Peyer's patch (tissue), 4 donors: Measurements from ENCODE around the gene SNX3. TPM values are rescaled to one million over a fixed set of nuclear protein-coding genes. Genes with fewer than 3 reads are reported as not detected.
A peak's percentile ranks its signal among the peaks of the same experiment; 100 is the strongest.
"Not testable (repeated sequence)": the region's sequence is repeated elsewhere in the genome, so short reads cannot be mapped to it uniquely, and the experiment has no call there.

Source experiments
- DNase-seq, 3 donors: peaks; one replicate each; pipeline ENCODE4 v3.0.0-alpha.2; 2017 to 2019
- H3K27ac ChIP-seq, 4 donors: fragments of 200-600 bp; sonication (generic); one replicate each; pipeline ENCODE4 v1.5.1; 2016 to 2019
- H3K27me3 ChIP-seq, 2 donors: fragments of 200-600 bp; sonication (generic); one replicate each; pipeline ENCODE4 v1.5.1; 2019
- H3K36me3 ChIP-seq, 3 donors: fragments of 200-600 bp; sonication (generic); one replicate each; pipeline ENCODE4 v1.5.1; 2016 to 2019
- H3K4me1 ChIP-seq, 4 donors: fragments of 200-600 bp; sonication (generic); one replicate each; pipeline ENCODE4 v1.5.1; 2016 to 2019
- H3K4me3 ChIP-seq, 4 donors: fragments of 200-600 bp; sonication (generic); 1 replicate in 3 of 4; 2 replicates in 1 of 4; pipeline ENCODE4 v1.5.1; 2016 to 2019; ENCODE audit warnings: mild to moderate bottlenecking in 1 of 4
- H3K9me3 ChIP-seq, 4 donors: fragments of 200-600 bp; sonication (generic); one replicate each; pipeline ENCODE4 v1.5.1; 2016 to 2019; ENCODE audit warnings: mild to moderate bottlenecking in 1 of 4
- CTCF ChIP-seq, 6 experiments: fragments of 450-650 bp in 4 of 6; fragments of 200-600 bp in 2 of 6; sonication (generic) in 1 of 6; IDR thresholded peaks; one replicate each; pipeline ENCODE4 v1.5.1; 2017 to 2019; ENCODE audit warnings: antibody characterized with exemption in 6 of 6, mild to moderate bottlenecking in 3 of 6, moderate library complexity in 1 of 6
- POLR2A ChIP-seq, 2 donors: fragments of 450-650 bp; IDR thresholded peaks; one replicate each; pipeline ENCODE4 v1.5.1; 2017; ENCODE audit warnings: antibody characterized with exemption in 2 of 2, mild to moderate bottlenecking in 2 of 2, moderate library complexity in 2 of 2
- total RNA-seq, 4 donors: library from RNA; depleted of rRNA; stranded (reverse); fragments of >200 nt; gene quantifications; one replicate each; pipeline ENCODE4 v1.1.0, GENCODE V29; 2016

Gene SNX3
- 100 to 1,000 TPM in 1 of 4 donors, 10 to 100 TPM in 3; 71.0 to 110 (median 96.8) TPM for total RNA-seq

GRCh38 chr6:108260809-108261569 is at the start of gene SNX3:
Gene SNX3, minus strand, starts transcription at chr6:108261040. Its CDS starts 119 bp downstream, at chr6:108260921.
- Histone ChIP-seq H3K36me3 (peaks cover 0 to 2% (median 0%) of the 10 kb centered on the region in 3 donors), H3K27me3 (no peaks in the 10 kb centered on the region), H3K9me3 (no peaks in the 10 kb centered on the region), H3K27ac (peak within 1 kb of the TSS; percentile 89 to 97 (median 92)), H3K4me1 (peaks cover 0 to 21% (median 8%) of the 10 kb centered on the region in 4 donors), H3K4me3 (peak within 1 kb of the TSS; percentile 63 to 85 (median 77))
- TF ChIP-seq CTCF (IDR thresholded peaks at IDR 0.05) = peak in 3 of 6 experiments; percentile 13 to 24 (median 22)
- peak; percentile 53 to 55 for TF ChIP-seq POLR2A (IDR thresholded peaks at IDR 0.05)
- DNase-seq = peak; percentile 93 to 98 (median 98)

- Histone ChIP-seq H3K4me3 (no peak overlapping the region), H3K4me1 (peaks cover 0 to 6% (median 0%) of the 10 kb centered on the region in 4 donors), H3K27me3 (no peaks in the 10 kb centered on the region), H3K9me3 (no peaks in the 10 kb centered on the region), H3K27ac (no peak overlapping the region), H3K36me3 (no peaks in the 10 kb centered on the region)
- no peak for DNase-seq
- no peak for TF ChIP-seq POLR2A (IDR thresholded peaks at IDR 0.05)
- TF ChIP-seq CTCF (IDR thresholded peaks at IDR 0.05) = no peak
Measured at GRCh38 chr6:108309844-108310243, 49.0 kb upstream of the SNX3 start.

- not testable (repeated sequence) for H3K27ac ChIP-seq, DNase-seq, H3K4me1 ChIP-seq, H3K9me3 ChIP-seq, H3K27me3 ChIP-seq, H3K36me3 ChIP-seq, H3K4me3 ChIP-seq
Measured at GRCh38 chr6:108308641-108309040, 47.8 kb upstream of the SNX3 start.

- no peaks in the 10 kb centered on the region for H3K27me3 ChIP-seq
- H3K27ac ChIP-seq = no peak overlapping the region
- no peak for TF ChIP-seq CTCF (IDR thresholded peaks at IDR 0.05)
- no peak for TF ChIP-seq POLR2A (IDR thresholded peaks at IDR 0.05)
- no peaks in the 10 kb centered on the region for H3K36me3 ChIP-seq
- DNase-seq = no peak
- H3K4me1 ChIP-seq = no peaks in the 10 kb centered on the region
- H3K4me3 ChIP-seq = no peak overlapping the region
- no peaks in the 10 kb centered on the region for H3K9me3 ChIP-seq
Measured at GRCh38 chr6:108304646-108305045, 43.8 kb upstream of the SNX3 start.

- H3K9me3 ChIP-seq = no peaks in the 10 kb centered on the region
- no peak for TF ChIP-seq CTCF (IDR thresholded peaks at IDR 0.05)
- TF ChIP-seq POLR2A (IDR thresholded peaks at IDR 0.05) = no peak
- no peaks in the 10 kb centered on the region for H3K36me3 ChIP-seq
- no peak overlapping the region for H3K27ac ChIP-seq
- no peaks in the 10 kb centered on the region for H3K4me1 ChIP-seq
- H3K27me3 ChIP-seq = no peaks in the 10 kb centered on the region
- no peak for DNase-seq
- H3K4me3 ChIP-seq = no peak overlapping the region
Measured at GRCh38 chr6:108302386-108302785, 41.5 kb upstream of the SNX3 start.

- TF ChIP-seq CTCF (IDR thresholded peaks at IDR 0.05) (no peak), POLR2A (IDR thresholded peaks at IDR 0.05) (no peak)
- no peak for DNase-seq
- H3K36me3 ChIP-seq = no peaks in the 10 kb centered on the region
- H3K4me3 ChIP-seq = peak overlapping the region; percentile 65 to 79 (median 72)
- H3K27me3 ChIP-seq = no peaks in the 10 kb centered on the region
- H3K4me1 ChIP-seq = peaks cover 0 to 15% (median 1%) of the 10 kb centered on the region in 4 donors
- peak overlapping the region; percentile 93 to 99 (median 96) for H3K27ac ChIP-seq
- H3K9me3 ChIP-seq = no peaks in the 10 kb centered on the region
Measured at GRCh38 chr6:108295676-108296075, 34.8 kb upstream of the SNX3 start.
